ENCODE measurements around the gene FHL1.
"Not testable (repeated sequence)": the region's sequence is repeated elsewhere in the genome, so short reads cannot be mapped to it uniquely, and the experiment has no call there.

FHL1 gene

GRCh38 chrX:136146614-136147314, 569 bp upstream of the FHL1 start:
- DNase-seq (ENCODE audit: low read depth) = no peak

- no peak for DNase-seq (ENCODE audit: low read depth)
Measured at GRCh38 chrX:136147976-136148375, 643 bp downstream of the FHL1 start.

- DNase-seq (ENCODE audit: low read depth) = no peak
Measured at GRCh38 chrX:136148391-136148790, 1.1 kb downstream of the FHL1 start.

- DNase-seq (ENCODE audit: low read depth) = no peak
Measured at GRCh38 chrX:136154998-136155397, 7.7 kb downstream of the FHL1 start.

GRCh38 chrX:136156560-136157117, 9.3 kb downstream of the FHL1 start:
- no peak for DNase-seq (ENCODE audit: low read depth)

GRCh38 chrX:136157187-136157586, 9.9 kb downstream of the FHL1 start:
- DNase-seq (ENCODE audit: low read depth) = no peak

GRCh38 chrX:136158685-136159084, 11.4 kb downstream of the FHL1 start:
- DNase-seq (ENCODE audit: low read depth) = no peak

- DNase-seq (ENCODE audit: low read depth) = no peak
Measured at GRCh38 chrX:136159611-136160025, 12.3 kb downstream of the FHL1 start.

GRCh38 chrX:136162827-136163570, 15.7 kb downstream of the FHL1 start:
- DNase-seq (ENCODE audit: low read depth) = no peak

- DNase-seq (ENCODE audit: low read depth) = no peak
Measured at GRCh38 chrX:136163689-136164088, 16.4 kb downstream of the FHL1 start.

- DNase-seq (ENCODE audit: low read depth) = no peak
Measured at GRCh38 chrX:136165406-136165805, 18.1 kb downstream of the FHL1 start.

GRCh38 chrX:136166221-136166855, 19.0 kb downstream of the FHL1 start:
- no peak for DNase-seq (ENCODE audit: low read depth)

GRCh38 chrX:136167989-136168388, 20.7 kb downstream of the FHL1 start:
- DNase-seq (ENCODE audit: low read depth) = not testable (repeated sequence)

- peak; percentile 69 for DNase-seq (ENCODE audit: low read depth)
Measured at GRCh38 chrX:136168929-136169735, 21.8 kb downstream of the FHL1 start.

GRCh38 chrX:136170139-136170800, 22.9 kb downstream of the FHL1 start:
- DNase-seq (ENCODE audit: low read depth) = no peak

- no peak for DNase-seq (ENCODE audit: low read depth)
Measured at GRCh38 chrX:136171420-136171819, 24.1 kb downstream of the FHL1 start.

- no peak for DNase-seq (ENCODE audit: low read depth)
Measured at GRCh38 chrX:136176399-136176825, 29.1 kb downstream of the FHL1 start.

- no peak for DNase-seq (ENCODE audit: low read depth)
Measured at GRCh38 chrX:136179133-136179532, 31.8 kb downstream of the FHL1 start.

GRCh38 chrX:136182414-136182813, 35.1 kb downstream of the FHL1 start:
- DNase-seq (ENCODE audit: low read depth) = no peak

- DNase-seq (ENCODE audit: low read depth) = no peak
Measured at GRCh38 chrX:136183172-136183571, 35.8 kb downstream of the FHL1 start.

GRCh38 chrX:136183917-136184316, 36.6 kb downstream of the FHL1 start:
- no peak for DNase-seq (ENCODE audit: low read depth)

Data from non-pigmented ciliary epithelial cell (primary cell).